Suprapubic skin (tissue), 4 donors: Measurements from ENCODE around the gene SRGAP2B.
"Not testable (repeated sequence)": the region's sequence is repeated elsewhere in the genome, so short reads cannot be mapped to it uniquely, and the experiment has no call there.

Experiments
- POLR2A ChIP-seq, 2 donors: fragments of 450-650 bp; IDR thresholded peaks; one replicate each; pipeline ENCODE4 v1.6.1; 2017; ENCODE audit warnings: antibody characterized with exemption in 2 of 2, mild to moderate bottlenecking in 2 of 2, moderate library complexity in 2 of 2
- POLR2AphosphoS5 ChIP-seq, 3 donors: sonication (generic); formaldehyde crosslinking; IDR thresholded peaks; one replicate each; pipeline ENCODE4 v1.6.1; 2017; ENCODE audit warnings: antibody characterized with exemption in 3 of 3
- TF ChIP-seq, protein P1 (sequence below), 2 donors: fragments of 200-600 bp in 1 of 2; fragments of 450-650 bp in 1 of 2; sonication (generic) in 1 of 2; IDR thresholded peaks; one replicate each; pipeline ENCODE4 v1.5.1; 2016 to 2019; ENCODE audit warnings: antibody characterized with exemption in 2 of 2, mild to moderate bottlenecking in 1 of 2, moderate library complexity in 1 of 2

DNA sequence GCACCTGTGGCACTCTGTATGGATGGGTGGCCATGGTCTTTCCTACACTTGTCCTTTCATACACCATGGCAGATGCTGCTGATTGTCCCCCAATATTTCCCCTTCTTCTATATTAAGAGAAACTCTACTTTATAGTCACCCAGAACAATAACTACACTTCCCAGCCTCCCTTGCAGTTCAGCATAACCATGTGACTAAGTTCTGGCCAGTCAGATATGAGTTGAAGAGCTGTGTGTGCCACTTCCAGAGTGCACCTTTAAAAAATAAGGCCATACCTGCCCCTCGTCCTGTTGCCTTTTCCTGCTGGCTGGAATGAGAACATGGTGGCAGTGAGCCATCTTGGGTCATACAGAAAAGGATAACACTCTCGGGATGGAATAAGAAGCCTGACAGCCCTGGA is 108.0 kb downstream of the SRGAP2B start:
- TF ChIP-seq, protein P1, sequence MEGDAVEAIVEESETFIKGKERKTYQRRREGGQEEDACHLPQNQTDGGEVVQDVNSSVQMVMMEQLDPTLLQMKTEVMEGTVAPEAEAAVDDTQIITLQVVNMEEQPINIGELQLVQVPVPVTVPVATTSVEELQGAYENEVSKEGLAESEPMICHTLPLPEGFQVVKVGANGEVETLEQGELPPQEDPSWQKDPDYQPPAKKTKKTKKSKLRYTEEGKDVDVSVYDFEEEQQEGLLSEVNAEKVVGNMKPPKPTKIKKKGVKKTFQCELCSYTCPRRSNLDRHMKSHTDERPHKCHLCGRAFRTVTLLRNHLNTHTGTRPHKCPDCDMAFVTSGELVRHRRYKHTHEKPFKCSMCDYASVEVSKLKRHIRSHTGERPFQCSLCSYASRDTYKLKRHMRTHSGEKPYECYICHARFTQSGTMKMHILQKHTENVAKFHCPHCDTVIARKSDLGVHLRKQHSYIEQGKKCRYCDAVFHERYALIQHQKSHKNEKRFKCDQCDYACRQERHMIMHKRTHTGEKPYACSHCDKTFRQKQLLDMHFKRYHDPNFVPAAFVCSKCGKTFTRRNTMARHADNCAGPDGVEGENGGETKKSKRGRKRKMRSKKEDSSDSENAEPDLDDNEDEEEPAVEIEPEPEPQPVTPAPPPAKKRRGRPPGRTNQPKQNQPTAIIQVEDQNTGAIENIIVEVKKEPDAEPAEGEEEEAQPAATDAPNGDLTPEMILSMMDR (IDR thresholded peaks at IDR 0.05) = not testable (repeated sequence)
- TF ChIP-seq POLR2AphosphoS5, POLR2A (IDR thresholded peaks at IDR 0.05): not testable (repeated sequence)
